Activated CD4-positive, alpha-beta T cell treated with anti-CD3 and anti-CD28 coated beads, Interleukin-2, Interleukin-6, amounts not matched to agents 100 ng/mL and 50 ng/mL, durations not matched to agents 16 hours and 8 hours (primary cell): ENCODE results near the gene RBP5.
A peak's percentile ranks its signal among the peaks of the same experiment; 100 is the strongest.

ENCODE experiments used
- DNase-seq: peaks from one replicate; pipeline ENCODE4 v3.0.0-alpha.2; 2020

RBP5 gene

DNA sequence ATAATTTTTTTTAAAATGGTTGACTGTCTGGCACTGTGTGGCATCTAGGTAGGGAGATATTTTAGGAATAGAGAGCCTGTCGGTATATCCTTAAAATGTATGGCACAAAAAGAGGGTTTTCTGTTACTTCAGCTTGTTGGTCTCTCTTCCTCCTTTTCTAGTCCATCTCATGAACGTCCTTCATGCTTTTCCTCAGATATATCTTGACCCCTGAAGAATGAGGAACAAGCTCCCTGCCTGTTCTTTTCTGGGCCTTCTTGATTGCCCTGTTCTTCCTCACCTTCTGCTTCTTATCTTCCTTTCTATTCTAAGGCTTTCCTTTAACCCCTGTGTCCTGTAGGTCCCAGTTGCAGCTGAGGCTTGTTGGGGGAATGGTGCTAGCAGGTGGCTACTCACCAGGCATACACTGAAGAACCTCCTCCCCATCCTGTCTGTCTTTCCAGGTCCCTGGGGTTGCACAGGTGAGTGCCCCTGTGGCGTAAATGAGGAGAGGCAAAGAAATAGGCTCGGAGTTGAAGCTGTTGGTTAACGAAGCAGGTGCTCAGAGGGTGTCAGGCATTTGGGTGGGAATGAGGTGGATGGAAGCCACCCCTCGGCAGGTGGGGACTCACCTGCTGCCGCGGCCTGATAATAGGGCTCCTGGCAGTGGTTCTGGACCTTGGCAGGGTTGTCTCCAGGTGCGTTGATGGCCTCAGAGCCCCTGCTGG, 29.2 kb downstream of the RBP5 start:
- no peak for DNase-seq

DNA sequence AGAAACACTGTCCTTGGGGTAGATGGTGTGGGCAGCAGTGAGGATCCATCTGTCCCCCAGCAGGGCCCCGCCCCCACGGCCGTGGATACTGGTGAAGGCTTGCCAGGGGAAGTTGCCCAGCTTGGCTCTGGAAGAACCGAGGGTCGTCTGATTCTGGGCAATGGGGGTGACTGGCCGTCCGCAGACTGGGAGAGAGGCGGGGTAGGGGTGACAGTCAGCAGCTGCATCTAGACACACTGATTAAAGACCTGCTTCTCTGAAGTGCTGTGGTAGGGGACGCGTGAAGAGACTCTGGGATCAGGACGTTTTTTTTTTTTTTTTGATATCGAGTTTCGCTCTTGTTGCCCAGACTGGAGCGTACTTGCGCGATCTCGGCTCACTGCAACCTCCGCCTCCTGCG, 31.7 kb downstream of the RBP5 start:
- DNase-seq: no peak

GRCh38 chr12:7096006-7096932, 32.4 kb downstream of the RBP5 start:
- no peak for DNase-seq

DNA sequence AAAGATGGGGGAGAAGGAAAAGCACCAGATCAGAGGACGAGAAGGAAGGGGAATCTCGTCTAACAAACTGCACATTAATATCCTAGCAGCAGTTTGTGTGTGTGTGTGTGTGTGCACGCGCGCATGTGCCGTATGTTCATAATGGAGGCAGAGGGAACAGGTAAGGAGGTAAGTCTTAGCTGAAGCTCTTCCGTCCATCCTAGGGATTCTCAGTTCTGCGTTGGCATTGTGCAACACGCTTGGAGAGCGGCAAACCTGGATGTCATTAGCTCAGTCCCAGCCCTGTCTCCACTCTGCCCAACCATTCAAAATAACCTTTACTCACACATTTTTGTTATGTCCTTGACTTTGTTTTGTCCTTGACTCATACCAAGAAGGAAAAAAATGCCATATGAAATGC, 34.8 kb downstream of the RBP5 start:
- no peak for DNase-seq

GRCh38 chr12:7093486-7093885, 35.2 kb downstream of the RBP5 start:
- no peak for DNase-seq

DNA sequence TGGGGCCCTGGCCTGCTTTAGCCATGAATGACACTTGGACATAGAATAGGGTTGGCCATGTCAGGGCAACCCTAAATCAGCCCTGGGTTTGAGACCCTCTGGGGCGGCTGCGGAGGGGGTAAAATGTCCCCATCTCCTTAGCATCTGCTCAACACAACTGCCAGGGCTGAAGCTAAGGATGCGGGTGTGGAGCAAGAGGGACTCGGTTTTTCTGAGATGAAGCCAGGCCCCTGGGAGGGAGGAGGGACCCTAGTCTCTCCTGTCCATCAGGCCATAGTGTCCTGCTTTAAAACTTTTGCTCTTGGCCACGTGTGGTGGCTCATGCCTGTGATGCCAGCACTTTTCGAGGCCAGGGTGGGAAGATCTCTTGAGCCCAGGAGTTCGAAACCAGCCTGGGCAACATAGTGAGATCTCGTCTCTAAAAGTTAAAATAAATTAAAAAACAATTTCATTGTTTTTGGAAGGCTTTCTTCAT, 35.7 kb downstream of the RBP5 start:
- no peak for DNase-seq

DNA sequence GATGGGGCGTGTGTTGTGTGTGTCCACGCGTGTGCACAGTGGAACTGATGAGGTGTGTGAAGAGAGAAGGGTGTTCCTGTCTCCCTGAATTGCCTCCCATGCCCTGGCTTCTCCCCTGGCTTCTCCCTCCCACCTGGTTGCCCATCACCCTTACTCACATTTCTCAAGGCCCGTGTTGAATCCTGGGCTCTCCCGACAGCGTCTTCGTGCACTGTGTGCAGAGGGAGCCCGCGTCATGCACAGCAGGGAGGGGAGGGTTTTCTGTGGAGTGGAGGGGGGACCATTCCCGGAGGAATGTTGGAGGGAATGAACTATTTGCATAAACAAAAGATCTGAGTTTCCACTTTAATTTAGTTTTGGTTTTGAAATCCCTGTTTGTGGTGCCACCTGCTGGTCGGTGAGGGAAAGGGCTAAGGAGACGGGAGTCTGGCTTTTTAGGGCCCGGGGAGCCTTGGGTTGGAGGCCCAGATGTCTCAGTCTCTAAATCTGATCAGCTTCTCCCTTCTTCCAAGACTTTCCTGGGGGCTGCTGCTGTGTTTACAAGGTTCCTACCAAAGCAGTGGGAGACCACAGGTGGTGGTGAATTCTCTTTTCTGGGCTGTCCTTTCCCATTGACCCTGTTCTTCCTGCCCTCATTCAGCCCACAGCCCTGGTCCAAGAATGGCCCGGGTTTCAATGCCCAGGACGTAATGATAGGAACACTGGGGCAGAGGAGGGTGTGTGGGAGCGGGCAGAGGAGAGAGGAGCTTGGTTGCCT, 36.3 kb downstream of the RBP5 start, which contains the start of gene C1R:
C1R (minus strand) TSS at position 217 of the 757 bp plus-strand sequence; CDS start at position 160, 57 bp downstream.
- DNase-seq: peak; percentile 70

- no peak for DNase-seq
Observed at GRCh38 chr12:7091660-7092228, 36.9 kb downstream of the RBP5 start.

DNA sequence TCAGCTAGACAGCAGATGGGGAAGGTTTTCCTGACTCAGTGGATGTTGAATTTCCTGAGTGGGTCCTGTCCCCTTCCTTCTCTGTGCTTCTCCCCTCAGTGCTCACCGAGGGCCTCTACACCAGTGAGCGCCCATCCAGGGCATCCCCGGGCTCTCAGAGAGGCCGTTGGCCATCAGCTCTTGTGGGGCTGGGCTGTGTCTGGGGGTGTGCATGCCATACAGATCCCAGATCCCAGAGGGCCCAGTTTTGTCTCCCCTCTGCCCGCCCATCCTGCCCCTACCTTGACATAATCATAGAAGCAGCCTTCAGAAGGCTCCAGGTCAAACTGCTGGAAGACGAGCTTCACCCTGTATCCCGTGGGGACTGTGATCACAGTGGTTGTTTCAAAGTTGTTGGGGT, 37.5 kb downstream of the RBP5 start:
- no peak for DNase-seq

GRCh38 chr12:7090222-7090998, 38.3 kb downstream of the RBP5 start:
- no peak for DNase-seq

DNA sequence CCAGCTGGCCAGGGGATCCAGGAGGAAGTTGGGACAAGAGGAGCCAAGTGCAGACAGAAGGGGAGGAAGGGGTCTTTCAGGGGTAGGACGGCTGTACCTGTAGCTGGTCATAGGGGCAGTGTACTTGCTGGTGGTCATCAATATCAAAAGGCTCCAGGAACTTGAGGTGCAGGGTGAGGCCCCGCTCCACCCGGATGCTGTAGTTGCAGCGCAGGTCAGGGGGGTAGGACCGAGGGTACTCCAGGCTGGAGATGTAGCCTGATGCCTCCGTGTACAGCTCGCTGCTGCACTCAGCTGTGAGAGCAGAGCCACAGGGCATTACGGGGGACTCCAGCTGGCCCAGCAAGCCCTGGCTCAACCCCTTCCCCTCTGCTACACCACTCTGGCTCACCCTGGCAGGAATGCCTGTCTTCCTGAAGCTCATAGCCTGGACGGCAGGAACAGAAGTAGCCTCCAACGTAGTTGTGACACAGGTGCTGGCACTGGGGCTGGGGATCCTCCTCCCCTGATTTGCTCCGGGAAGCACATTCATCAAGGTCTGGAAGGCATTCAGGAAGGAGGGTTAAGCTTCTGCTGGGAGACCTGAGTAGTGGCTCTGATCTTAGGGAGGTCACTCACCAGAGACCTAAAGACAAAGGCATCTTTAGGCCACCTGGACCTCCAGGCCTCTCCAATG, 39.4 kb downstream of the RBP5 start:
- DNase-seq: no peak

- no peak for DNase-seq
Observed at GRCh38 chr12:7083125-7083524, 45.6 kb downstream of the RBP5 start.

DNA sequence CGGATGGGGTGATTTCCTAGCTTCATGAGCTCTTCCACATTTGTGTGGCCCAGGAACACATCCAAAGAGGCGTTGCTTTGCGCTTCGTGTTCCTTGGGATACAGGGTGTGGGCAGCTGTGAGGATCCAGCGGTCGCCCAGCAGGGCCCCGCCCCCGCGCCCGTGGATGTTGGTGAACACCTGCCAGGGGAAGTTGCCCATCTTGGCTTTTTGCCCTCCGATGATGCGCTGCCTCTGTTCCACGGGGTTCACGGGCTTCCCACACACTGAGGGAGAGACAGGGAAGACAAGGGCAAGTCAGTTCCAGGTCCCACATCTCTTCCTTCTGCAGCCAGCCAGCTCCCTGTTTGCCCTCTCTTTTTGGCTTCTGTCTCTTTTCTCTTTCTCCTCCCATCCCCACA, 47.7 kb downstream of the RBP5 start:
- no peak for DNase-seq

DNA sequence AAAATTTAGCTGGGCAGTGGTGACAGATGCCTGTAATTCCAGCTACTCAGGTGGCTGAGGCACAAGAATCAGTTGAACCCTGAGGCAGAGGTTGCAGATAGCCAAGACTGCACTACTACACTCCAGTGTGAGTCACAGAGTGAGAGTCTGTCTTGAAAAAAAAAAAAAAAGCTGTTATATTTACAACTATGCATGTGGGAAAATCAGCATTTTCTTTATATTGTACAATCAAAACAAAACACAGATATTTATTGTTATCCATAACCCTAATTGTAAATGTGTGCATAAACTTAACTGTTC, 48.9 kb downstream of the RBP5 start:
- no peak for DNase-seq

DNA sequence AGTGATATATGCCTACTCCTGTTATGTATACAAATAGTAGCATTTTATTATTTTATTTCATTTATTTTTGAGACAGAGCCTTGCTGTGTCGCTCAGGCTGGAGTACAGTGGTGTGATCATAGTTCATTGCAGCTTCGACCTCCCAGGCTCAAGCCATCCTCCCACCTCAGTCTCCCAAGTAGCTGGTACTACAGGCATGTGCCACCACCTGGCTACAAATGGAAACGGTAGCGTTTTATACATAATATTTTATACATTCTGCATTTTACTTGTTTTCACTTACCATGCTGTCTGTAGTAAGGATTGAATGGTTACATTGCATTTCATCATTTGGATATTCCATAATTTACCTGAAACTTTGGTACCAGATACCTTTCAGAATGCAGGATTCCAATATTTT, 50.5 kb downstream of the RBP5 start:
- DNase-seq: no peak

DNA sequence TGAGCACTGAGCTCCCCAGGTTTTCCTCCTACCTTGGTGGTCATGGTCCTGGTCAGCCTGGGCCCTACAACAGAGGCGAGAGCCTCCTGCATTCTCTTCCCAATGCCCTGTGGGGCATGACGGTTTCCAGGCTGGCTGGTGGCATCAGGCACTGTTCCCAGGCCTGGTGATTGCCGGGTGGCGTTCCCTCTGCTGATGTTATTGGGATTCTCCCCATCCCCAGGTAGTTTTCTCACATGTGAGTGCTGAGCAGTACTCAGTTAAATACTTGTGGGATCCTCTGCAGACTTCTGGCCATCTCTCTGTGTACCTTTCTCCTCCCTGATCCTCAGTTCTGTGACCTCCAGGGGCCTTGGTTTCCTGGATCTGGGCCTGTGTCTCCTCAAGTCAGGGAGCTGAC, 52.2 kb downstream of the RBP5 start:
- no peak for DNase-seq

GRCh38 chr12:7075939-7076338, 52.8 kb downstream of the RBP5 start:
- no peak for DNase-seq

DNA sequence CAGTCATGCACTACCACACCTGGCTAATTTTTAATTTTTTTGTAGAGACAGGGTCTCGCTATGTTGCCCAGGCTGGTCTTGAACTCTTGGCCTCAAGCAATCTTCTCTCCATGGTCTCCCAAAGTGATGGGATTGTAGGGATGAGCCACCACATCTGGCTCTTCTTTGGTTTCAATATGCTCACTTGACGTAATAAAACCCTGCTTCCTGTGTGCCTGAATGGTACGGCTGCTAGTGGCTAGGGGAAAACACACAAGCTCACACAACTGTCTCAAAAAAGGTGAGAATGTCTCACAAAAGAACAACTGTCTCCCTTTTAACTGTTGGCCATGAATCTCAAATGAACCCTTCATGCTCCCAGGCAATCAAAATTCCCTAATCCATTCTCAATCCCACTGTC, 53.2 kb downstream of the RBP5 start:
- DNase-seq: no peak

DNA sequence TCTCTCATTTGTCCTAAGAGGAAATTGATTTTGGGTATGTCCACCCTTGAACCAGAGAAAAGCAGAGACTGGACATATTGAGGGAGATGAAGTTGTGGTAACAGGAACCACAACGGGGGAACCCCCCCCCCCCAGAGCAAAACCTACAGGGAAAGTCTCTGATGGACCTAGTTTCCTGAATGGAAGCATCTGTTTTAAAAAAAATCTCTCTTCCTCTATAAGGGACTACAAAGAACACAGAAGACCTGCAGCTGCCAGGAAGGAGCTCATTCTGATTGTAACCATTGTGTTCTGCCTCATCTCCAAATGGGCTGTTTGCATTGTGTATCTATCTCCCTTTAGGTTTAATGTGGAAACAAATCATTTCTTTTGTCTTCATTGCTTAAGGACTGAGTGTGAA, 54.7 kb downstream of the RBP5 start:
- DNase-seq: no peak
